Mesothelial cell of epicardium (in vitro differentiated cells): ENCODE results near the gene TULP4. TPM values are rescaled to one million over a fixed set of nuclear protein-coding genes. Genes with fewer than 3 reads are reported as not detected.
A peak's percentile ranks its signal among the peaks of the same experiment; 100 is the strongest.
"Not testable (repeated sequence)": the region's sequence is repeated elsewhere in the genome, so short reads cannot be mapped to it uniquely, and the experiment has no call there.

Experiments used
- DNase-seq, 2 experiments: peaks; one replicate each; pipeline ENCODE4 v3.0.0; 2021; ENCODE audit warnings: low spot score in 2 of 2; ENCODE audit not compliant: unreplicated experiment in 2 of 2
- H3K27ac Mint-ChIP-seq: 2 replicates; pipeline ENCODE4 v1.8.0; 2021; ENCODE audit warnings: mixed read lengths
- H3K27me3 Mint-ChIP-seq: 2 replicates; pipeline ENCODE4 v1.8.0; 2021; ENCODE audit warnings: low read depth, mixed read lengths
- H3K36me3 Mint-ChIP-seq: 2 replicates; pipeline ENCODE4 v1.8.0; 2021; ENCODE audit warnings: mixed read lengths
- H3K4me1 Mint-ChIP-seq: 2 replicates; pipeline ENCODE4 v1.8.0; 2021; ENCODE audit warnings: mixed read lengths
- H3K4me3 Mint-ChIP-seq: 2 replicates; pipeline ENCODE4 v1.8.0; 2021; ENCODE audit warnings: mild to moderate bottlenecking, moderate library complexity, mixed read lengths
- H3K9me3 Mint-ChIP-seq: 2 replicates; pipeline ENCODE4 v1.8.0; 2021; ENCODE audit warnings: mixed read lengths
- total RNA-seq: library from RNA; stranded (reverse); gene quantifications from 3 replicates; pipeline ENCODE4 v1.2.1, GENCODE V29; 2021
- TF ChIP-seq, protein P1 (sequence below): fragments of 200-600 bp; sonication (generic); IDR thresholded peaks from one replicate; pipeline ENCODE4 v1.5.0; 2021; ENCODE audit warnings: antibody characterized with exemption; ENCODE audit not compliant: unreplicated experiment

TULP4 gene
- total RNA-seq, 1 donor from 2014 or later: 135 TPM

DNA sequence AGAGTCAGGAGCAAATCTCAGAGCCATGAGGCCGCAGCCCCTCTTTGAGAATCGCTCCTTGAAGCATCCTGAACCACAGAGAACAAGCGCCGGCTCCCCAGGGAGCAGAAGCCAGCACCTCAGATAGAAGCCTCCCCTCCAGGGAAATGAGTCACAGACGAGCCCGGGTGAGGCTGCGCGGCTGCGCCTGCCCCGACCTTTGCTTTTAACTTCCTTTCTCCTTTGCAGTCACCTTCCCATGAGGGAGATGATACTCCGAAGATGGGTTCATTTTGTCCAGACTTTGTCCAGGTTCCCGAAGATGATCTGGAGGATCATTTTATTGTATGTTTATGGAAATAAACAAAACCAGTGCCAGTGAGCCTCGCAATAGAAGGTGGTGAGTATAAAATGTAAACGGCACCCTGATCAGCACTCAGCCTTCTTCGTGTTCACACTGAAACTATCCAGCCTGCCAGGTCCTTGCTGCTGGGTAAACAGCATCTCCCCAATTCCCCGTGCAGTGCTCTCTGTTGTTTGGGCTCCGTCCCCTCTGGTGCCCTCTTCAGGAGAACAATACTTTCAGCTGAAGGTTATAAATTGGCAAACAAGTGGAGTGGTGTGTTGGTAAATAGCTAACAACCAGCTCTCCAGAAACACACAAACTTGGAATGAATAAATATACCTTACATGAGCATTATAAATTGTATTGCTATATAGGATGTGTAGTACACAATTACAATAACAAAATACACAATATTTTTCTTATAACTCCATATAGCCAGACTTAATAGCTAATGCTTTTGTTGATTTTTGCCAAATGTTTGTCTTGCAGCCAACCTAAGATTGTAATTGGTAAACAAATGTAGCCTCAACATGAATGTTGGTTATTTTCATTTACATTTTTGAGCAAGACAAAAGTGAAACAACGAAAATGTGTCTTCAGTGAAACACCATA lies 206.2 kb downstream of the TULP4 start:
- peak overlapping the region; percentile 58 for H3K4me3 Mint-ChIP-seq
- H3K4me1 Mint-ChIP-seq: peaks cover 8% of the 10 kb centered on the region
- TF ChIP-seq, protein P1, sequence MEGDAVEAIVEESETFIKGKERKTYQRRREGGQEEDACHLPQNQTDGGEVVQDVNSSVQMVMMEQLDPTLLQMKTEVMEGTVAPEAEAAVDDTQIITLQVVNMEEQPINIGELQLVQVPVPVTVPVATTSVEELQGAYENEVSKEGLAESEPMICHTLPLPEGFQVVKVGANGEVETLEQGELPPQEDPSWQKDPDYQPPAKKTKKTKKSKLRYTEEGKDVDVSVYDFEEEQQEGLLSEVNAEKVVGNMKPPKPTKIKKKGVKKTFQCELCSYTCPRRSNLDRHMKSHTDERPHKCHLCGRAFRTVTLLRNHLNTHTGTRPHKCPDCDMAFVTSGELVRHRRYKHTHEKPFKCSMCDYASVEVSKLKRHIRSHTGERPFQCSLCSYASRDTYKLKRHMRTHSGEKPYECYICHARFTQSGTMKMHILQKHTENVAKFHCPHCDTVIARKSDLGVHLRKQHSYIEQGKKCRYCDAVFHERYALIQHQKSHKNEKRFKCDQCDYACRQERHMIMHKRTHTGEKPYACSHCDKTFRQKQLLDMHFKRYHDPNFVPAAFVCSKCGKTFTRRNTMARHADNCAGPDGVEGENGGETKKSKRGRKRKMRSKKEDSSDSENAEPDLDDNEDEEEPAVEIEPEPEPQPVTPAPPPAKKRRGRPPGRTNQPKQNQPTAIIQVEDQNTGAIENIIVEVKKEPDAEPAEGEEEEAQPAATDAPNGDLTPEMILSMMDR: no peak
- H3K27ac Mint-ChIP-seq: no peak overlapping the region
- H3K36me3 Mint-ChIP-seq: no peaks in the 10 kb centered on the region
- H3K27me3 Mint-ChIP-seq: peaks cover 11% of the 10 kb centered on the region
- peaks cover 2% of the 10 kb centered on the region for H3K9me3 Mint-ChIP-seq
- no peak for DNase-seq

- Mint-ChIP-seq H3K4me3 (no peak overlapping the region), H3K27ac (no peak overlapping the region), H3K4me1 (peaks cover 8% of the 10 kb centered on the region), H3K27me3 (peaks cover 11% of the 10 kb centered on the region), H3K36me3 (peaks cover 2% of the 10 kb centered on the region), H3K9me3 (peaks cover 10% of the 10 kb centered on the region)
- DNase-seq: no peak
- TF ChIP-seq, protein P1: no peak
These were observed 207.0 kb downstream of the TULP4 start for GRCh38 chr6:158519300-158519699.

DNA sequence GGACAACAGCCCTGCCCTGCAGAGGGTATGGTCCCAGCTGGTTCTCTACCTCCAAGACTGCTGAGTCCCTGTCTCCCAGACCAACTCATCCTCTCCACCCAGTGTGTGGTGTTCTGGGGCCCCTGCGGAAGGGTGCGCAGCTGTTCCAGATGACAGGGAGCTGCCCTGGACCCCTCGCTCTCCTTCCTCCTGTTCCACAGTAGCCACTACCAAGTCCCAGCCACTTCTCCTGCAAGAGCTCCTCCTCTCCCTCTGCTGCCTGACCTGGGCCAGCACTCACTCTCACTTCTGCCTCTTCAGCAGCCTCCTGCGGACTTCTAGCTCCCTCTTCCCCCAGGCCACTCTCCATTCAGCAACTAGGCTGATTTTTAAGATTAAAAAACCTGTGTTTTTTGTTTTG lies 207.5 kb downstream of the TULP4 start:
- Mint-ChIP-seq H3K27me3 (peaks cover 11% of the 10 kb centered on the region), H3K36me3 (peaks cover 2% of the 10 kb centered on the region), H3K27ac (no peak overlapping the region), H3K4me1 (peaks cover 8% of the 10 kb centered on the region), H3K9me3 (peaks cover 15% of the 10 kb centered on the region), H3K4me3 (no peak overlapping the region)
- DNase-seq: no peak
- TF ChIP-seq, protein P1: no peak

DNA sequence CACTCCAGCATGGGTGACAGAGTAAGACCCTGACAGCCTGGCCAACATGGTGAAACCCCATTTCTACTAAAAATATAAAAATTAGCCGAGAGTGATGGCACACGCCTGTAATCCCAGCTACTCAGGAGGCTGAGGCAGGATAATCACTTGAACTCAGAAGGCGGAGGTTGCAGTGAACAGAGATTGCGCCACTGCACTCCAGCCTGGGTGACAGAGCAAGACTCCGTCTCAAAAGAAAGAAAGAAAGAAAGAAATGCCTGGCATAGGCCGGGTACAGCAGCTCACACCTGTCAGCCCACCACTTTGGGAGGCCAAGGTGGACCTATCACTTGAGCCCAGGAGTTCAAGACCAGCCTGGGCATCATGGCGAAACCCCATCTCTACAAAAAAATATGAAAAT lies 208.7 kb downstream of the TULP4 start:
- not testable (repeated sequence) for H3K4me1 Mint-ChIP-seq, H3K36me3 Mint-ChIP-seq, DNase-seq, H3K27ac Mint-ChIP-seq, H3K4me3 Mint-ChIP-seq
- H3K27me3 Mint-ChIP-seq: peaks cover 11% of the 10 kb centered on the region
- H3K9me3 Mint-ChIP-seq: peaks cover 21% of the 10 kb centered on the region

GRCh38 chr6:158521759-158522158 lies 209.5 kb downstream of the TULP4 start:
- H3K4me1 Mint-ChIP-seq: peaks cover 8% of the 10 kb centered on the region
- DNase-seq: no peak
- TF ChIP-seq, protein P1: no peak
- peaks cover 11% of the 10 kb centered on the region for H3K27me3 Mint-ChIP-seq
- H3K9me3 Mint-ChIP-seq: peaks cover 28% of the 10 kb centered on the region
- H3K4me3 Mint-ChIP-seq: no peak overlapping the region
- peaks cover 2% of the 10 kb centered on the region for H3K36me3 Mint-ChIP-seq
- no peak overlapping the region for H3K27ac Mint-ChIP-seq

DNA sequence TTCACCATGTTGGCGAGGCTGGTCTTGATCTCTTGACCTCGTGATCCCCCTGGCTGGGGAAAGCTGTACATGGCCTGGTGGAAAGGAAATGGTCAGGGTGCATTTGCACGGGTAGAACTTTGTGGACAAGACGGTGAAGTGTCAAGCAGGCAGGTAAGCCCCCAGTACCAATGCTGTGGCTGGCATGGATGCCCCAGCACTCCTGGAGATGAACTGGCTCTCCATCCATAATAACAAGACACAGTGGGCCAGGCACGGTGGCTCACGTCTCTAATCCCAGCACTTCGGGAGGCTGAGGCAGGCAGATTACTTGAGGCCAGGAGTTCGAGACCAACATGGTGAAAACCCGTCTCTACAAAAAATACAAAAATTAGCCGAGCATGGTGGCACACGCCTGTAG lies 210.4 kb downstream of the TULP4 start:
- Mint-ChIP-seq H3K9me3 (peaks cover 35% of the 10 kb centered on the region), H3K27ac (no peak overlapping the region), H3K36me3 (peaks cover 2% of the 10 kb centered on the region), H3K4me1 (peaks cover 8% of the 10 kb centered on the region), H3K27me3 (peaks cover 10% of the 10 kb centered on the region), H3K4me3 (no peak overlapping the region)
- TF ChIP-seq, protein P1: no peak
- DNase-seq: no peak
